ENCODE results near the gene SLCO2B1. TPM values are rescaled to one million over a fixed set of nuclear protein-coding genes. Genes with fewer than 3 reads are reported as not detected.
A peak's percentile ranks its signal among the peaks of the same experiment; 100 is the strongest.
"Not testable (repeated sequence)": the region's sequence is repeated elsewhere in the genome, so short reads cannot be mapped to it uniquely, and the experiment has no call there.

SLCO2B1 gene
- 0.20 and 0.73 TPM in 2 replicates for total RNA-seq (2014; rRNA removed; shearing (Covaris generic))

GRCh38 chr11:75150879-75151278, at the start of gene SLCO2B1:
Gene SLCO2B1, plus strand, starts transcription at chr11:75151107. Its CDS starts 275 bp downstream, at chr11:75151382.
- Histone ChIP-seq H3K27me3 (no peaks in the 10 kb centered on the region), H3K27ac (no peak within 1 kb of the TSS), H3K4me1 (peaks cover 42% of the 10 kb centered on the region), H3K4me3 (no peak within 1 kb of the TSS), H3K9me3 (replicated peaks) (no peaks in the 10 kb centered on the region), H3K36me3 (no peaks in the 10 kb centered on the region)
- no peak for DNase-seq

GRCh38 chr11:75101424-75102128, 49.3 kb upstream of the SLCO2B1 start:
- Histone ChIP-seq H3K27me3 (no peaks in the 10 kb centered on the region), H3K4me3 (no peak overlapping the region), H3K36me3 (no peaks in the 10 kb centered on the region), H3K27ac (no peak overlapping the region), H3K4me1 (no peaks in the 10 kb centered on the region), H3K9me3 (replicated peaks) (no peaks in the 10 kb centered on the region)
- DNase-seq: no peak

GRCh38 chr11:75103380-75104026, 47.4 kb upstream of the SLCO2B1 start:
- no peak for DNase-seq
- Histone ChIP-seq H3K9me3 (replicated peaks) (no peaks in the 10 kb centered on the region), H3K4me3 (no peak overlapping the region), H3K36me3 (no peaks in the 10 kb centered on the region), H3K27ac (no peak overlapping the region), H3K27me3 (no peaks in the 10 kb centered on the region), H3K4me1 (no peaks in the 10 kb centered on the region)

GRCh38 chr11:75105462-75105925, 45.4 kb upstream of the SLCO2B1 start:
- no peak overlapping the region for H3K27ac ChIP-seq
- no peaks in the 10 kb centered on the region for H3K27me3 ChIP-seq
- peak; percentile 52 to 56 for DNase-seq
- no peaks in the 10 kb centered on the region for H3K4me1 ChIP-seq
- H3K36me3 ChIP-seq: no peaks in the 10 kb centered on the region
- no peak overlapping the region for H3K4me3 ChIP-seq
- no peaks in the 10 kb centered on the region for H3K9me3 ChIP-seq (replicated peaks)

- H3K27ac ChIP-seq; H3K4me3 ChIP-seq; H3K36me3 ChIP-seq; H3K27me3 ChIP-seq; DNase-seq; H3K4me1 ChIP-seq; H3K9me3 ChIP-seq (replicated peaks): not testable (repeated sequence)
Observed at GRCh38 chr11:75105967-75106681, 44.8 kb upstream of the SLCO2B1 start.

GRCh38 chr11:75107187-75107586, 43.7 kb upstream of the SLCO2B1 start:
- no peak for DNase-seq
- peaks cover under 1% of the 10 kb centered on the region; the same call in 1 of the 2 replicates for H3K9me3 ChIP-seq (replicated peaks)
- H3K27ac ChIP-seq: no peak overlapping the region
- H3K4me1 ChIP-seq: no peaks in the 10 kb centered on the region
- no peaks in the 10 kb centered on the region for H3K36me3 ChIP-seq
- H3K4me3 ChIP-seq: no peak overlapping the region
- H3K27me3 ChIP-seq: no peaks in the 10 kb centered on the region

- Histone ChIP-seq H3K27me3 (no peaks in the 10 kb centered on the region), H3K27ac (no peak overlapping the region), H3K36me3 (no peaks in the 10 kb centered on the region), H3K9me3 (replicated peaks) (peaks cover 2% of the 10 kb centered on the region; the same call in 1 of the 2 replicates), H3K4me3 (no peak overlapping the region), H3K4me1 (no peaks in the 10 kb centered on the region)
- no peak for DNase-seq
Observed at GRCh38 chr11:75112200-75112599, 38.7 kb upstream of the SLCO2B1 start.

GRCh38 chr11:75113030-75113429, 37.9 kb upstream of the SLCO2B1 start:
- H3K36me3 ChIP-seq: no peaks in the 10 kb centered on the region
- DNase-seq: no peak
- H3K9me3 ChIP-seq (replicated peaks): peaks cover 2% of the 10 kb centered on the region; the same call in 1 of the 2 replicates
- H3K4me3 ChIP-seq: no peak overlapping the region
- no peaks in the 10 kb centered on the region for H3K27me3 ChIP-seq
- H3K4me1 ChIP-seq: no peaks in the 10 kb centered on the region
- H3K27ac ChIP-seq: no peak overlapping the region

GRCh38 chr11:75114465-75114864, 36.4 kb upstream of the SLCO2B1 start:
- no peak overlapping the region for H3K4me3 ChIP-seq
- no peaks in the 10 kb centered on the region for H3K4me1 ChIP-seq
- no peaks in the 10 kb centered on the region for H3K27me3 ChIP-seq
- H3K36me3 ChIP-seq: no peaks in the 10 kb centered on the region
- no peak for DNase-seq
- H3K9me3 ChIP-seq (replicated peaks): peaks cover 2% of the 10 kb centered on the region; the same call in 1 of the 2 replicates
- no peak overlapping the region for H3K27ac ChIP-seq

- Histone ChIP-seq H3K4me3 (no peak overlapping the region), H3K9me3 (replicated peaks) (no peaks in the 10 kb centered on the region), H3K27ac (no peak overlapping the region), H3K4me1 (no peaks in the 10 kb centered on the region), H3K36me3 (no peaks in the 10 kb centered on the region), H3K27me3 (no peaks in the 10 kb centered on the region)
- no peak for DNase-seq
Observed at GRCh38 chr11:75118577-75118976, 32.3 kb upstream of the SLCO2B1 start.

GRCh38 chr11:75126564-75126963, 24.3 kb upstream of the SLCO2B1 start:
- H3K4me1 ChIP-seq: no peaks in the 10 kb centered on the region
- H3K9me3 ChIP-seq (replicated peaks): no peaks in the 10 kb centered on the region
- H3K27me3 ChIP-seq: no peaks in the 10 kb centered on the region
- H3K36me3 ChIP-seq: no peaks in the 10 kb centered on the region
- H3K4me3 ChIP-seq: no peak overlapping the region
- no peak overlapping the region for H3K27ac ChIP-seq
- DNase-seq: no peak

- no peaks in the 10 kb centered on the region for H3K9me3 ChIP-seq (replicated peaks)
- H3K4me3 ChIP-seq: no peak overlapping the region
- DNase-seq: no peak
- no peaks in the 10 kb centered on the region for H3K36me3 ChIP-seq
- no peaks in the 10 kb centered on the region for H3K27me3 ChIP-seq
- H3K27ac ChIP-seq: no peak overlapping the region
- no peaks in the 10 kb centered on the region for H3K4me1 ChIP-seq
Observed at GRCh38 chr11:75132080-75132479, 18.8 kb upstream of the SLCO2B1 start.

GRCh38 chr11:75133976-75134375, 16.9 kb upstream of the SLCO2B1 start:
- Histone ChIP-seq H3K4me1 (no peaks in the 10 kb centered on the region), H3K27me3 (no peaks in the 10 kb centered on the region), H3K27ac (no peak overlapping the region), H3K36me3 (no peaks in the 10 kb centered on the region), H3K9me3 (replicated peaks) (no peaks in the 10 kb centered on the region), H3K4me3 (no peak overlapping the region)
- no peak for DNase-seq

- no peaks in the 10 kb centered on the region for H3K9me3 ChIP-seq (replicated peaks)
- no peaks in the 10 kb centered on the region for H3K27me3 ChIP-seq
- DNase-seq: no peak
- no peak overlapping the region for H3K4me3 ChIP-seq
- H3K27ac ChIP-seq: no peak overlapping the region
- H3K36me3 ChIP-seq: no peaks in the 10 kb centered on the region
- no peaks in the 10 kb centered on the region for H3K4me1 ChIP-seq
Observed at GRCh38 chr11:75135021-75135650, 15.8 kb upstream of the SLCO2B1 start.

- Histone ChIP-seq H3K9me3 (replicated peaks) (no peaks in the 10 kb centered on the region), H3K4me1 (no peaks in the 10 kb centered on the region), H3K27me3 (no peaks in the 10 kb centered on the region), H3K27ac (no peak overlapping the region), H3K36me3 (no peaks in the 10 kb centered on the region), H3K4me3 (no peak overlapping the region)
- no peak for DNase-seq
Observed at GRCh38 chr11:75135651-75136050, 15.3 kb upstream of the SLCO2B1 start.
